ENCODE results near the gene CUEDC1. TPM values are rescaled to one million over a fixed set of nuclear protein-coding genes. Genes with fewer than 3 reads are reported as not detected.

CUEDC1 gene
- total RNA-seq, 1 experiment from 2014 or later: 61.4 TPM

GRCh38 chr17:57852955-57853328 lies 102.3 kb downstream of the CUEDC1 start:
- Histone ChIP-seq H3K79me2 (ENCODE audit: low read depth) (peaks cover 26% of the 10 kb centered on the region), H3K27ac (no peak overlapping the region), H4K20me1 (ENCODE audit: insufficient read depth) (no peaks in the 10 kb centered on the region), H2AFZ (no peak overlapping the region), H3F3A (ENCODE audit: insufficient read depth, low read depth) (peaks cover 2% of the 10 kb centered on the region; the same call in 1 of the 2 replicates), H3K4me1 (replicated peaks; ENCODE audit: insufficient read depth) (peaks cover 24% of the 10 kb centered on the region), H3K36me3 (ENCODE audit: low read depth) (peaks cover 4% of the 10 kb centered on the region; the same call in 1 of the 2 replicates), H3K9me2 (ENCODE audit: insufficient read depth) (no peaks in the 10 kb centered on the region), H3K27me3 (ENCODE audit: insufficient read depth, low read depth) (no peaks in the 10 kb centered on the region), H3K4me3 (no peak overlapping the region), H3K4me2 (no peak overlapping the region), H3K9me3 (ENCODE audit: insufficient read depth, low read depth) (no peaks in the 10 kb centered on the region)
- no TSS peak for BruUV-seq (replicated peaks)
- no peak for DNase-seq
- intact Hi-C loops (cut with micrococcal nuclease; ENCODE audit: unreplicated experiment): loop anchor here (10.0 kb wide), 1 partner anchor 232 kb away; the partner anchor contains the start of gene DYNLL2
- POLR2A ChIA-PET (ENCODE audit: unreplicated experiment): interaction anchor here (0.5 kb wide), 1 partner anchor 157 kb away, joined by 9 read pairs; no protein-coding TSS in a partner anchor
- TF ChIP-seq, protein P1, sequence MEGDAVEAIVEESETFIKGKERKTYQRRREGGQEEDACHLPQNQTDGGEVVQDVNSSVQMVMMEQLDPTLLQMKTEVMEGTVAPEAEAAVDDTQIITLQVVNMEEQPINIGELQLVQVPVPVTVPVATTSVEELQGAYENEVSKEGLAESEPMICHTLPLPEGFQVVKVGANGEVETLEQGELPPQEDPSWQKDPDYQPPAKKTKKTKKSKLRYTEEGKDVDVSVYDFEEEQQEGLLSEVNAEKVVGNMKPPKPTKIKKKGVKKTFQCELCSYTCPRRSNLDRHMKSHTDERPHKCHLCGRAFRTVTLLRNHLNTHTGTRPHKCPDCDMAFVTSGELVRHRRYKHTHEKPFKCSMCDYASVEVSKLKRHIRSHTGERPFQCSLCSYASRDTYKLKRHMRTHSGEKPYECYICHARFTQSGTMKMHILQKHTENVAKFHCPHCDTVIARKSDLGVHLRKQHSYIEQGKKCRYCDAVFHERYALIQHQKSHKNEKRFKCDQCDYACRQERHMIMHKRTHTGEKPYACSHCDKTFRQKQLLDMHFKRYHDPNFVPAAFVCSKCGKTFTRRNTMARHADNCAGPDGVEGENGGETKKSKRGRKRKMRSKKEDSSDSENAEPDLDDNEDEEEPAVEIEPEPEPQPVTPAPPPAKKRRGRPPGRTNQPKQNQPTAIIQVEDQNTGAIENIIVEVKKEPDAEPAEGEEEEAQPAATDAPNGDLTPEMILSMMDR (conservative IDR thresholded peaks at IDR 0.05): no peak
- no peak for TF ChIP-seq EZH2 (IDR thresholded peaks at IDR 0.05; ENCODE audit: low read depth)
- CTCF ChIA-PET: interaction anchor here (2.2 kb wide), 1 partner anchor 146 kb away, joined by 7 read pairs; no protein-coding TSS in a partner anchor

DNA sequence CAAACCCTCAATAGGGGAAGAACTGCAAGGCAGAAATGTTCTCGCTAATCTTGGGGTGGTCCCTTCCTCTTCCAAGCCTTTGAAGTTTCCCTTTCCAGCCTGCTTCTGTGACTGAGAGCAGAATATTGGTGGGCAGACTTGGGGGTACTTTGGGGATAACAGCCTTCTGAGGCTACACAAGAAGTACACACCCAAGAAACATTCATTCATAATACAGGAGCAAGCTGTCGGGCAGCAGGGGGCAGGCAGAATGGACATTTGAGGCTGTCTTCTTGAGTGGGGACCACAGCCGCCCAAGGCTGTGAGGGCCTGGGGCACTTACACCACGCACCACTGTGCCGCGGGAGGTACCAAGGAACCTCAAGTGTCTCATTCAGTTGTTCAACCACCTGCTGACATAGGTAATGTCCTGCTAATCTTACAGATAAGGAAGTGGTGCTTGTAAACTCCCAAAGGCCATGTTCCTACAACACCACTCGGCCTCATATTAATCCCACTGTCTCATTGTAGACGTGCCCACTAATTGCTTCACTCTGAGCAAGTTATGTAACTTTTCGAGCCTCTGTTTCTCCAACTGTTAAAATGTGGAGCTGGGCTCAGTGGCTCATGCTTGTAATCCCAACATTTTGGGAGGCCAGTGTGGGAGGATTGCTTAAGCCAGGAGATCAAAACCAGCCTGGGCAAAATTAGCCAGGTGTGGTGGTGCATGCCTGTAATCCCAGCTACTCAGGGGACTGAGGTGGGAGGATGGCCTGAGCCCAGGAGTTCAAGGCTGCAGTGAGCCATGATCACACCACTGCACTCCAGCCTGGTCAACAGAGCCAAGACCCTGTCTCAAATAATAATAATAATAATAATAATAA lies 102.9 kb downstream of the CUEDC1 start:
- Histone ChIP-seq H3K4me1 (replicated peaks; ENCODE audit: insufficient read depth) (peaks cover 24% of the 10 kb centered on the region), H3K79me2 (ENCODE audit: low read depth) (peaks cover 29% of the 10 kb centered on the region), H2AFZ (no peak overlapping the region), H3K9me2 (ENCODE audit: insufficient read depth) (no peaks in the 10 kb centered on the region), H3K4me3 (no peak overlapping the region), H3K4me2 (no peak overlapping the region), H3K9me3 (ENCODE audit: insufficient read depth, low read depth) (no peaks in the 10 kb centered on the region), H3F3A (ENCODE audit: insufficient read depth, low read depth) (peaks cover 5% of the 10 kb centered on the region; the same call in 1 of the 2 replicates), H3K36me3 (ENCODE audit: low read depth) (peaks cover 6% of the 10 kb centered on the region; the same call in 1 of the 2 replicates), H3K27me3 (ENCODE audit: insufficient read depth, low read depth) (no peaks in the 10 kb centered on the region), H3K27ac (no peak overlapping the region), H4K20me1 (ENCODE audit: insufficient read depth) (no peaks in the 10 kb centered on the region)
- TF ChIP-seq EZH2 (IDR thresholded peaks at IDR 0.05; ENCODE audit: low read depth): no peak
- TF ChIP-seq, protein P1 (conservative IDR thresholded peaks at IDR 0.05): no peak
- CTCF ChIA-PET: interaction anchor here (0.6 to 2.2 kb wide), 2 partner anchors 83 to 147 kb away, joined by 3 to 7 read pairs; no protein-coding TSS in a partner anchor
- POLR2A ChIA-PET (ENCODE audit: unreplicated experiment): interaction anchor here (0.5 kb wide), 1 partner anchor 158 kb away, joined by 9 read pairs; no protein-coding TSS in a partner anchor
- DNase-seq: no peak
- intact Hi-C loops (cut with micrococcal nuclease; ENCODE audit: unreplicated experiment): loop anchor here (10.0 kb wide), 1 partner anchor 232 kb away; the partner anchor contains the start of gene DYNLL2
- BruUV-seq (replicated peaks): no TSS peak

DNA sequence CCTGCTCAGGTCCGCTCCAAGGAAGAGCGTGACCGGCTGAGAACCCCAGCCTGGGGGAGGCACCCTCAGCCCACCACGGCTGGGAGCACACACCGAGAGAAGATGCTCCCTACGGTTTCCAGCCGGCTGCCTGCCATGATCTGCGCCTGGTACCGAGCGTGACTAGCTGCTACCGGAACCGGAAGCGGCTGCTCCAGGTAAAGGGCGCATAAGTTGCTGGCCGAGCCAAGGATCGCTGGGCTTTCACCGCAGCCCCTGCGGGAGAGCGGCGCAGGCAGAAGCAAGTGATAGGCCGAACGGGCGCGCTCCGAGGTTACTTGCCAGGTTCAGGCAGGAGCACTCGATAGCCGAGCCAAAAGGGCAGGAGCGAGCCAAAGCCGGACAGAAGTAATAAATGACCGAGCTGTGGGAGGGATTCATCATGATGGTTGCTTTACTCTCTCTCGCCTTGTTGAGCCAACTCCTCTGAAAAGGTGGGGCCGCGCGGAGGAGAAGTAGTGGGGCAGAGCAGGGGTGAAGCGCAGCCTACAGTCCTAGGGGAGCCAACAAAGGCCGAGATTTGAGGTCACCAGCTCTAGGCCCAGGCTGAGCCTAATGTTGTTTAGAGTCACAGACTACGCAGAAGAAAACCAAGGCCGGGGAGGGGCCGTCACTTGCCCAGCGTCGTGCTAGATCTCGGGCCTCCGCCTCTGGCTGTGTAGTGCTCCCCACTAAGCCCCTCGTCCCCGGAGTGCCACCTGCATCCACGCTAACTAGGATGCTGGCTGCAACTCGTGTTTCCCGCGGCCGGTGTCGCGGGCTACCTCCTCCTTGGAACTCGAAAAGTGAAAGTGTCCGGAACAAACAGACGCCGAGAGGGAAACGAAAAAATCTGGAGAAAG lies 105.1 kb downstream of the CUEDC1 start, which contains the start of gene MRPS23:
Gene MRPS23, minus strand, starts transcription at position 171 of the 881 bp plus-strand sequence. Its CDS starts 34 bp downstream, at position 137.
- Histone ChIP-seq H3K4me1 (replicated peaks; ENCODE audit: insufficient read depth) (peaks cover 24% of the 10 kb centered on the region), H3K9me3 (ENCODE audit: insufficient read depth, low read depth) (no peaks in the 10 kb centered on the region), H2AFZ (peak within 1 kb of the TSS; percentile 94), H3K9me2 (ENCODE audit: insufficient read depth) (no peaks in the 10 kb centered on the region), H3K4me3 (peak within 1 kb of the TSS; percentile 72), H3K36me3 (ENCODE audit: low read depth) (peaks cover 13% of the 10 kb centered on the region), H3K79me2 (ENCODE audit: low read depth) (peaks cover 29% of the 10 kb centered on the region), H3K27ac (peak within 1 kb of the TSS; percentile 56), H3K27me3 (ENCODE audit: insufficient read depth, low read depth) (no peaks in the 10 kb centered on the region), H3K4me2 (peak within 1 kb of the TSS; percentile 99), H3F3A (ENCODE audit: insufficient read depth, low read depth) (peaks cover 9% of the 10 kb centered on the region), H4K20me1 (ENCODE audit: insufficient read depth) (0 out of 2 replicates have a peak, but pooled peaks cover 5% of the 10 kb centered on the region)
- intact Hi-C loops (cut with micrococcal nuclease; ENCODE audit: unreplicated experiment): loop anchor here (1.0 to 10.0 kb wide), 3 partner anchors 25 to 235 kb away; partner anchors contain the start of gene DYNLL2
- POLR2A ChIA-PET (ENCODE audit: unreplicated experiment): interaction anchor here (0.5 to 0.6 kb wide), 3 partner anchors 97 to 139 kb away, joined by 3 to 6 read pairs (median 5); partner anchors contain the start of gene VEZF1
- TF ChIP-seq, protein P1 (conservative IDR thresholded peaks at IDR 0.05): no peak
- no peak for TF ChIP-seq EZH2 (IDR thresholded peaks at IDR 0.05; ENCODE audit: low read depth)
- CTCF ChIA-PET: interaction anchor here (0.6 to 0.7 kb wide), 3 partner anchors 65 to 143 kb away, joined by 3 to 8 read pairs (median 4); no protein-coding TSS in a partner anchor
- BruUV-seq (replicated peaks): TSS peak; percentile 97
- DNase-seq: peak; percentile 95 to 98

Measured in PC-9 (cell line).